Thyroid gland (tissue), 4 donors: Measurements from ENCODE around the gene MRAS. TPM values are rescaled to one million over a fixed set of nuclear protein-coding genes. Genes with fewer than 3 reads are reported as not detected.

Source experiments
- DNase-seq, 2 donors: peaks; one replicate each; pipeline ENCODE4 v3.0.0-alpha.2; 2019
- H3K27ac ChIP-seq, 3 donors: fragments of 200-600 bp; sonication (generic); 1 replicate in 2 of 3; 2 replicates in 1 of 3; pipeline ENCODE4 v1.5.1; 2016 to 2019; ENCODE audit warnings: mild to moderate bottlenecking in 1 of 3, moderate library complexity in 1 of 3
- H3K27me3 ChIP-seq: fragments of 200-600 bp; sonication (generic); one replicate; pipeline ENCODE4 v1.5.1; 2019
- H3K36me3 ChIP-seq, 2 donors: fragments of 200-600 bp; sonication (generic); one replicate each; pipeline ENCODE4 v1.5.1; 2016 to 2019
- H3K4me1 ChIP-seq, 2 donors: fragments of 200-600 bp; sonication (generic); one replicate each; pipeline ENCODE4 v1.5.1; 2017 to 2019
- H3K4me3 ChIP-seq, 3 donors: fragments of 200-600 bp; sonication (generic); replicated peaks in 1 of 3; 1 replicate in 2 of 3; 2 replicates in 1 of 3; pipeline ENCODE4 v1.5.1; 2016; ENCODE audit warnings: mild to moderate bottlenecking in 1 of 3
- H3K9me3 ChIP-seq: fragments of 200-600 bp; sonication (generic); one replicate; pipeline ENCODE4 v1.5.1; 2017
- CTCF ChIP-seq, 6 experiments: fragments of 200-600 bp in 3 of 6; fragments of 450-650 bp in 3 of 6; sonication (generic) in 3 of 6; IDR thresholded peaks; one replicate each; pipeline ENCODE4 v1.5.1; 2016 to 2019; ENCODE audit warnings: antibody characterized with exemption in 6 of 6, mild to moderate bottlenecking in 2 of 6, inconsistent platforms in 1 of 6, moderate library complexity in 1 of 6
- POLR2A ChIP-seq, 2 donors: fragments of 450-650 bp; IDR thresholded peaks; one replicate each; pipeline ENCODE4 v1.6.1; 2017; ENCODE audit warnings: antibody characterized with exemption in 2 of 2, mild to moderate bottlenecking in 2 of 2, moderate library complexity in 1 of 2
- WGBS, 2 donors: methylation state at CpG; one replicate each; pipeline ENCODE4 v1.1.5; 2017; 5-methylcytosine and 5-hydroxymethylcytosine counted together
- intact Hi-C: fragments of 100-400 bp; cut with DNase I; formaldehyde crosslinking; loops from one replicate; pipeline ENCODE4 v1.15.1; 2023
- total RNA-seq, 4 donors: library from RNA; depleted of rRNA; stranded (reverse); fragments of >200 nt; gene quantifications; one replicate each; pipeline ENCODE4 v1.2.3, GENCODE V29; 2016

MRAS gene
- total RNA-seq, 4 donors from 2014 or later, result 55.8 to 92.4 (median 69.6) TPM

GRCh38 chr3:138359919-138360868, 11.8 kb downstream of the MRAS start:
- peak overlapping the region in 1 of 3 donors; percentile 24 for H3K27ac ChIP-seq
- intact Hi-C loops, result no loop called here
- H3K4me1 ChIP-seq, result peaks cover 29 to 45% of the 10 kb centered on the region in 2 donors
- WGBS, 2 donors, result 91 to 96% methylated on average over 11 to 14 of the region's 15 CpGs
- no peaks in the 10 kb centered on the region for H3K9me3 ChIP-seq
- peaks cover 0 to 6% of the 10 kb centered on the region in 2 donors for H3K36me3 ChIP-seq
- no peak for DNase-seq
- H3K27me3 ChIP-seq, result no peaks in the 10 kb centered on the region
- TF ChIP-seq CTCF (IDR thresholded peaks at IDR 0.05) (no peak), POLR2A (IDR thresholded peaks at IDR 0.05) (no peak)
- no peak overlapping the region for H3K4me3 ChIP-seq

GRCh38 chr3:138360869-138361525, 12.6 kb downstream of the MRAS start:
- DNase-seq, result no peak
- Histone ChIP-seq H3K4me1 (peaks cover 29 to 49% of the 10 kb centered on the region in 2 donors), H3K4me3 (no peak overlapping the region), H3K27ac (peak overlapping the region in 2 of 3 donors; percentile 36 to 54), H3K36me3 (no peaks in the 10 kb centered on the region), H3K27me3 (no peaks in the 10 kb centered on the region), H3K9me3 (no peaks in the 10 kb centered on the region)
- no peak for TF ChIP-seq CTCF (IDR thresholded peaks at IDR 0.05)
- TF ChIP-seq POLR2A (IDR thresholded peaks at IDR 0.05), result no peak
- intact Hi-C loops, result no loop called here
- WGBS, 2 donors, result 91 to 93% methylated on average over 8 to 9 of the region's 9 CpGs

GRCh38 chr3:138361561-138361971, 13.2 kb downstream of the MRAS start:
- peak; percentile 59 to 69 for DNase-seq
- Histone ChIP-seq H3K27me3 (no peaks in the 10 kb centered on the region), H3K9me3 (no peaks in the 10 kb centered on the region), H3K4me3 (no peak overlapping the region), H3K27ac (peak overlapping the region in 2 of 3 donors; percentile 36 to 54), H3K4me1 (peaks cover 29 to 50% of the 10 kb centered on the region in 2 donors), H3K36me3 (no peaks in the 10 kb centered on the region)
- intact Hi-C loops, result no loop called here
- no peak for TF ChIP-seq POLR2A (IDR thresholded peaks at IDR 0.05)
- no peak for TF ChIP-seq CTCF (IDR thresholded peaks at IDR 0.05)
- 54 to 65% methylated on average over 7 of the region's 7 CpGs for WGBS, 2 donors

- H3K36me3 ChIP-seq, result no peaks in the 10 kb centered on the region
- TF ChIP-seq CTCF (IDR thresholded peaks at IDR 0.05) (no peak), POLR2A (IDR thresholded peaks at IDR 0.05) (no peak)
- H3K27ac ChIP-seq, result peak overlapping the region in 1 of 3 donors; percentile 30
- H3K27me3 ChIP-seq, result no peaks in the 10 kb centered on the region
- no peaks in the 10 kb centered on the region for H3K9me3 ChIP-seq
- intact Hi-C loops, result no loop called here
- WGBS, 2 donors, result 92 to 94% methylated on average over 7 of the region's 7 CpGs
- H3K4me3 ChIP-seq, result no peak overlapping the region
- H3K4me1 ChIP-seq, result peaks cover 24 to 53% of the 10 kb centered on the region in 2 donors
- no peak for DNase-seq
Observed at GRCh38 chr3:138362538-138362937, 14.2 kb downstream of the MRAS start.
